ENCODE data around the gene FAM193B. TPM values are rescaled to one million over a fixed set of nuclear protein-coding genes. Genes with fewer than 3 reads are reported as not detected.

Gene FAM193B
- total RNA-seq, 1 experiment from 2014 or later, result 43.8 TPM

GRCh38 chr5:177515580-177515979 lies 38.8 kb downstream of the FAM193B start:
- ChIA-PET POLR2A (ENCODE audit: low non-redundant PET) (interaction anchor here (0.6 kb wide), 1 partner anchor 104 kb away, joined by 5 read pairs; no protein-coding TSS in a partner anchor), CTCF (interaction anchor here (0.6 kb wide), 1 partner anchor 15 kb away, joined by 3 read pairs; no protein-coding TSS in a partner anchor)
- intact Hi-C loops (cut with micrococcal nuclease; ENCODE audit: unreplicated experiment), result no loop called here
- H3K27me3 ChIP-seq (replicated peaks; ENCODE audit: insufficient read depth, low read depth, low read length, poor library complexity), result no peaks in the 10 kb centered on the region
- H3K9me3 ChIP-seq (ENCODE audit: low read depth, low read length, poor library complexity, severe bottlenecking), result no peaks in the 10 kb centered on the region
- TF ChIP-seq EZH2 (IDR thresholded peaks at IDR 0.05; ENCODE audit: borderline replicate concordance, low read depth, low read length, poor library complexity, severe bottlenecking) (no peak), CTCF (conservative IDR thresholded peaks at IDR 0.05; ENCODE audit: low read depth, low read length) (no peak)
- BruUV-seq (replicated peaks), result TSS peak; percentile 68
- DNase-seq (ENCODE audit: low spot score), result no peak
- H3K4me1 ChIP-seq (ENCODE audit: insufficient read depth, low read length, poor library complexity, severe bottlenecking), result no peaks in the 10 kb centered on the region
- no peak overlapping the region for H3K27ac ChIP-seq (ENCODE audit: low read depth, low read length, poor library complexity, severe bottlenecking)
- peaks cover 50% of the 10 kb centered on the region for H3K36me3 ChIP-seq (ENCODE audit: insufficient read depth, low read length, poor library complexity, severe bottlenecking)
- peak overlapping the region; percentile 90 for H3K4me3 ChIP-seq (ENCODE audit: low read depth, low read length, poor library complexity, severe bottlenecking)

- BruUV-seq (replicated peaks), result no TSS peak
- TF ChIP-seq CTCF (conservative IDR thresholded peaks at IDR 0.05; ENCODE audit: low read depth, low read length) (no peak), EZH2 (IDR thresholded peaks at IDR 0.05; ENCODE audit: borderline replicate concordance, low read depth, low read length, poor library complexity, severe bottlenecking) (no peak)
- Histone ChIP-seq H3K36me3 (ENCODE audit: insufficient read depth, low read length, poor library complexity, severe bottlenecking) (peaks cover 54% of the 10 kb centered on the region), H3K27ac (ENCODE audit: low read depth, low read length, poor library complexity, severe bottlenecking) (no peak overlapping the region), H3K27me3 (replicated peaks; ENCODE audit: insufficient read depth, low read depth, low read length, poor library complexity) (no peaks in the 10 kb centered on the region), H3K9me3 (ENCODE audit: low read depth, low read length, poor library complexity, severe bottlenecking) (no peaks in the 10 kb centered on the region), H3K4me1 (ENCODE audit: insufficient read depth, low read length, poor library complexity, severe bottlenecking) (no peaks in the 10 kb centered on the region), H3K4me3 (ENCODE audit: low read depth, low read length, poor library complexity, severe bottlenecking) (no peak overlapping the region)
- no peak for DNase-seq (ENCODE audit: low spot score)
- ChIA-PET POLR2A (ENCODE audit: low non-redundant PET) (no interaction called here), CTCF (no interaction called here)
- intact Hi-C loops (cut with micrococcal nuclease; ENCODE audit: unreplicated experiment), result no loop called here
Measured at GRCh38 chr5:177514541-177514940, 39.8 kb downstream of the FAM193B start.

GRCh38 chr5:177513500-177513899 lies 40.9 kb downstream of the FAM193B start:
- no peak for TF ChIP-seq EZH2 (IDR thresholded peaks at IDR 0.05; ENCODE audit: borderline replicate concordance, low read depth, low read length, poor library complexity, severe bottlenecking)
- TF ChIP-seq CTCF (conservative IDR thresholded peaks at IDR 0.05; ENCODE audit: low read depth, low read length), result no peak
- Histone ChIP-seq H3K27me3 (replicated peaks; ENCODE audit: insufficient read depth, low read depth, low read length, poor library complexity) (no peaks in the 10 kb centered on the region), H3K36me3 (ENCODE audit: insufficient read depth, low read length, poor library complexity, severe bottlenecking) (peaks cover 54% of the 10 kb centered on the region), H3K9me3 (ENCODE audit: low read depth, low read length, poor library complexity, severe bottlenecking) (no peaks in the 10 kb centered on the region), H3K4me1 (ENCODE audit: insufficient read depth, low read length, poor library complexity, severe bottlenecking) (no peaks in the 10 kb centered on the region), H3K4me3 (ENCODE audit: low read depth, low read length, poor library complexity, severe bottlenecking) (no peak overlapping the region), H3K27ac (ENCODE audit: low read depth, low read length, poor library complexity, severe bottlenecking) (no peak overlapping the region)
- no peak for DNase-seq (ENCODE audit: low spot score)
- ChIA-PET CTCF (no interaction called here), POLR2A (ENCODE audit: low non-redundant PET) (no interaction called here)
- intact Hi-C loops (cut with micrococcal nuclease; ENCODE audit: unreplicated experiment), result no loop called here
- no TSS peak for BruUV-seq (replicated peaks)
